SK-N-SH (cell line): Measurements from ENCODE around the gene LENG9. TPM values are rescaled to one million over a fixed set of nuclear protein-coding genes. Genes with fewer than 3 reads are reported as not detected.

ENCODE experiments used
- CTCF ChIA-PET: fragments of 300-600, 350-600 bp; formaldehyde crosslinking; extraction: SDS; loops from one replicate; lab custom pipeline; 2021; lab: Yijun Ruan, JAX
- POLR2A ChIA-PET: fragments of 350-600 bp; sonication (Branson Sonifier 250); formaldehyde crosslinking; extraction: SDS; loops from one replicate; lab custom pipeline; 2020; ENCODE audit warnings: antibody characterized with exemption, inconsistent platforms; lab: Yijun Ruan, JAX
- DNase-seq: peaks from one replicate; pipeline ENCODE4 v3.0.0; 2012
- H2AFZ ChIP-seq: fragments of 200-600 bp; sonication (generic); 2 replicates; pipeline ENCODE4 v1.8.1; 2016; ENCODE audit warnings: antibody characterized with exemption, mild to moderate bottlenecking, low read depth
- H3F3A ChIP-seq: fragments of 200-600 bp; sonication (generic); replicated peaks from 2 replicates; pipeline ENCODE3; 2016; ENCODE audit warnings: antibody characterized with exemption, mild to moderate bottlenecking; ENCODE audit not compliant: insufficient read depth
- H3K27ac ChIP-seq, 2 experiments: fragments of 200-500 bp in 1 of 2; fragments of 200-600 bp in 1 of 2; sonication (Bioruptor generic) in 1 of 2; sonication (generic), shearing (Covaris generic) in 1 of 2; 2 replicates each; pipeline versions ENCODE4 v1.5.1 to v1.6.1; 2014 to 2016; ENCODE audit warnings: low read depth in 2 of 2, inconsistent platforms in 1 of 2, low read length in 1 of 2, mild to moderate bottlenecking in 1 of 2, mixed read lengths in 1 of 2
- H3K27me3 ChIP-seq: fragments of 200-600 bp; sonication (generic), shearing (Covaris generic); 2 replicates; pipeline ENCODE4 v1.6.1; 2016; ENCODE audit warnings: mixed run types; ENCODE audit not compliant: insufficient read depth
- H3K36me3 ChIP-seq, 2 experiments: fragments of 200-500 bp in 1 of 2; fragments of 200-600 bp in 1 of 2; sonication (Bioruptor generic) in 1 of 2; sonication (generic) in 1 of 2; replicated peaks in 1 of 2; 2 replicates each; pipeline versions ENCODE3 to v1.5.1; 2014 to 2016; ENCODE audit warnings: low read length in 1 of 2, mild to moderate bottlenecking in 1 of 2; ENCODE audit not compliant: insufficient read depth in 2 of 2, control insufficient read depth in 1 of 2
- H3K4me1 ChIP-seq, 2 experiments: fragments of 200-500 bp in 1 of 2; fragments of 200-600 bp in 1 of 2; sonication (Bioruptor generic) in 1 of 2; sonication (generic), shearing (Covaris generic) in 1 of 2; 2 replicates each; pipeline versions ENCODE4 v1.5.1 to v1.6.1; 2014 to 2016; ENCODE audit warnings: low read depth in 1 of 2, low read length in 1 of 2, mixed run types in 1 of 2; ENCODE audit not compliant: insufficient read depth in 2 of 2, control insufficient read depth in 1 of 2
- H3K4me2 ChIP-seq: fragments of 200-600 bp; sonication (generic), shearing (Covaris generic); 2 replicates; pipeline ENCODE4 v1.6.1; 2017; ENCODE audit warnings: mixed run types
- H3K4me3 ChIP-seq, 2 experiments: fragments of 200-500 bp in 1 of 2; fragments of 200-600 bp in 1 of 2; sonication (Bioruptor generic) in 1 of 2; sonication (generic), shearing (Covaris generic) in 1 of 2; 2 replicates each; pipeline versions ENCODE4 v1.5.1 to v1.8.1; 2014 to 2016; ENCODE audit warnings: low read depth in 2 of 2, inconsistent platforms in 1 of 2, low read length in 1 of 2, mild to moderate bottlenecking in 1 of 2, mixed read lengths in 1 of 2, moderate library complexity in 1 of 2
- H3K79me2 ChIP-seq: fragments of 200-600 bp; sonication (generic); 2 replicates; pipeline ENCODE4 v1.8.1; 2017; ENCODE audit warnings: mild to moderate bottlenecking; ENCODE audit not compliant: insufficient read depth
- H3K9ac ChIP-seq: fragments of 200-600 bp; sonication (generic); 2 replicates; pipeline ENCODE4 v1.6.1; 2017; ENCODE audit warnings: mixed run types
- H3K9me2 ChIP-seq: fragments of 200-600 bp; sonication (generic); 2 replicates; pipeline ENCODE4 v1.6.1; 2017; ENCODE audit warnings: mixed run types
- H3K9me3 ChIP-seq: fragments of 200-600 bp; sonication (generic); 2 replicates; pipeline ENCODE4 v1.6.1; 2017; ENCODE audit warnings: mixed run types, mild to moderate bottlenecking, moderate library complexity
- H4K20me1 ChIP-seq: fragments of 200-600 bp; sonication (generic); 2 replicates; pipeline ENCODE4 v1.6.1; 2017; ENCODE audit warnings: mild to moderate bottlenecking, mixed run types; ENCODE audit not compliant: insufficient read depth
- CHD2 ChIP-seq: fragments of 150-350 bp; IDR thresholded peaks from 2 replicates; pipeline ENCODE4 v1.6.1; 2018; ENCODE audit warnings: low read length; ENCODE audit not compliant: partially characterized antibody
- ELF1 ChIP-seq: IDR thresholded peaks from 2 replicates; pipeline ENCODE4 v1.4.0; 2012
- EZH2phosphoT487 ChIP-seq: fragments of 200-600 bp; sonication (generic); IDR thresholded peaks from 2 replicates; pipeline ENCODE4 v1.6.1; 2017; ENCODE audit warnings: low read depth, mixed run types, mild to moderate bottlenecking, antibody characterized with exemption, moderate library complexity, borderline replicate concordance
- FOXJ3 ChIP-seq: sonication (generic); formaldehyde crosslinking; IDR thresholded peaks from 2 replicates; pipeline ENCODE4 v1.5.1; 2020; ENCODE audit warnings: mild to moderate bottlenecking, missing genetic modification reagents
- FOXM1 ChIP-seq: IDR thresholded peaks from 2 replicates; pipeline ENCODE4 v1.4.0; 2012; ENCODE audit warnings: low read depth, mild to moderate bottlenecking
- GATA2 ChIP-seq: sonication (generic); formaldehyde crosslinking; IDR thresholded peaks from 2 replicates; pipeline ENCODE4 v1.5.0; 2020; ENCODE audit warnings: mild to moderate bottlenecking, missing genetic modification reagents
- JUND ChIP-seq: IDR thresholded peaks from 2 replicates; pipeline ENCODE4 v1.4.0; 2012
- MXI1 ChIP-seq: IDR thresholded peaks from 2 replicates; pipeline ENCODE4 v1.6.1; 2012; ENCODE audit warnings: mild to moderate bottlenecking, low read depth, low read length, improper control_type of control experiment
- NRF1 ChIP-seq: IDR thresholded peaks from 2 replicates; pipeline ENCODE4 v1.6.1; 2012; ENCODE audit warnings: low read depth, mild to moderate bottlenecking, low read length
- POLR2AphosphoS5 ChIP-seq: IDR thresholded peaks from 2 replicates; pipeline ENCODE4 v1.6.1; 2012; ENCODE audit warnings: low read depth, low read length
- RAD21 ChIP-seq: IDR thresholded peaks from 2 replicates; pipeline ENCODE4 v1.6.1; 2012; ENCODE audit warnings: mild to moderate bottlenecking, low read length
- RFX5 ChIP-seq: IDR thresholded peaks from 2 replicates; pipeline ENCODE4 v1.6.1; 2012; ENCODE audit warnings: mild to moderate bottlenecking, improper control_type of control experiment, low read length
- SIN3A ChIP-seq: IDR thresholded peaks from 2 replicates; pipeline ENCODE4 v1.6.1; 2012; ENCODE audit warnings: low read depth, mild to moderate bottlenecking, low read length, moderate library complexity, borderline replicate concordance
- TAF1 ChIP-seq: IDR thresholded peaks from 2 replicates; pipeline ENCODE4 v1.6.1; 2012; ENCODE audit warnings: low read depth, mild to moderate bottlenecking, low read length, moderate library complexity, borderline replicate concordance
- TEAD4 ChIP-seq: IDR thresholded peaks from 2 replicates; pipeline ENCODE4 v1.4.0; 2012; ENCODE audit warnings: mild to moderate bottlenecking, borderline replicate concordance; ENCODE audit not compliant: insufficient read depth
- YY1 ChIP-seq: IDR thresholded peaks from 2 replicates; pipeline ENCODE4 v1.4.0; 2012; ENCODE audit warnings: low read depth, mild to moderate bottlenecking
- WGBS: methylation state at CpG from one replicate; pipeline ENCODE4 v1.1.6; 2017; ENCODE audit warnings: low lambda C conversion rate; 5-methylcytosine and 5-hydroxymethylcytosine counted together
- polyA plus RNA-seq, 3 experiments: library from polyadenylated mRNA; depleted of rRNA; stranded (reverse); fragments of >200 nt; gene quantifications; 2 replicates each; pipeline ENCODE4 v1.2.3, GENCODE V29; 2012
- TF ChIP-seq, protein P1 (sequence below): IDR thresholded peaks from 2 replicates; pipeline ENCODE4 v1.4.0; 2012; ENCODE audit warnings: low read depth, borderline replicate concordance
- TF ChIP-seq, protein P2 (sequence below): IDR thresholded peaks from 2 replicates; pipeline ENCODE4 v1.4.0; 2012; ENCODE audit warnings: low read depth
- TF ChIP-seq, protein P3 (sequence below): IDR thresholded peaks from 2 replicates; pipeline ENCODE4 v1.6.1; 2012; ENCODE audit warnings: mild to moderate bottlenecking, low read depth, low read length, moderate library complexity

LENG9 gene
- polyA plus RNA-seq, 1 of the 3 experiments (the other 2 are of a cell fraction), result 0.20 TPM

DNA sequence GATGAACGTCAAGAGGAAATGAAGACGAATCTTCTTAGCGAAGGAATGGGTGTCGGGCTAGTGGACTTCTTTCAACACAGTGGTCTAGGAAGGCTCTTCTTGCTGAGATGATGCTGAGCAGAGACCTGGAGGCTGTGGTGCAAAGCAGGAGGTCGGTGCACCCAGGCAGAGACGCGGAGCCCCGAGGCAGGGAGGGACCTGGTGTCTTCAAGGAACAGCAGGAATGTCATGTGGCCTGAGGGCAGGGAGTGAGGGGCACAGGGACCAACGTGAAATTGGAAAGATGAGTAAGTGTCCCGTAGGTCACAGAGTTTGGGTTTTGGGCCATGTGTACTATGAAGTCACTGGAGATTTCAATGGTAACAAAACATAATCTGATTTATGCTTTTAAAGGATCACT is 20.9 kb upstream of the LENG9 start:
- H3K9me3 ChIP-seq, result no peaks in the 10 kb centered on the region
- no peaks in the 10 kb centered on the region for H3K9me2 ChIP-seq
- H3K79me2 ChIP-seq, result no peaks in the 10 kb centered on the region
- no peaks in the 10 kb centered on the region for H3K36me3 ChIP-seq
- H3K4me3 ChIP-seq, result no peak overlapping the region
- H3K9ac ChIP-seq, result no peak overlapping the region
- H3K4me2 ChIP-seq, result no peak overlapping the region
- ChIA-PET POLR2A (no interaction called here), CTCF (no interaction called here)
- 11% methylated on average over 10 of the region's 10 CpGs for WGBS
- no peak for DNase-seq
- H3F3A ChIP-seq, result peaks cover 5% of the 10 kb centered on the region
- H3K4me1 ChIP-seq, result no peaks in the 10 kb centered on the region
- H3K27ac ChIP-seq, result no peak overlapping the region
- no peak overlapping the region for H2AFZ ChIP-seq
- no peaks in the 10 kb centered on the region for H4K20me1 ChIP-seq
- H3K27me3 ChIP-seq, result peaks cover 55% of the 10 kb centered on the region
- TF ChIP-seq, protein P1, sequence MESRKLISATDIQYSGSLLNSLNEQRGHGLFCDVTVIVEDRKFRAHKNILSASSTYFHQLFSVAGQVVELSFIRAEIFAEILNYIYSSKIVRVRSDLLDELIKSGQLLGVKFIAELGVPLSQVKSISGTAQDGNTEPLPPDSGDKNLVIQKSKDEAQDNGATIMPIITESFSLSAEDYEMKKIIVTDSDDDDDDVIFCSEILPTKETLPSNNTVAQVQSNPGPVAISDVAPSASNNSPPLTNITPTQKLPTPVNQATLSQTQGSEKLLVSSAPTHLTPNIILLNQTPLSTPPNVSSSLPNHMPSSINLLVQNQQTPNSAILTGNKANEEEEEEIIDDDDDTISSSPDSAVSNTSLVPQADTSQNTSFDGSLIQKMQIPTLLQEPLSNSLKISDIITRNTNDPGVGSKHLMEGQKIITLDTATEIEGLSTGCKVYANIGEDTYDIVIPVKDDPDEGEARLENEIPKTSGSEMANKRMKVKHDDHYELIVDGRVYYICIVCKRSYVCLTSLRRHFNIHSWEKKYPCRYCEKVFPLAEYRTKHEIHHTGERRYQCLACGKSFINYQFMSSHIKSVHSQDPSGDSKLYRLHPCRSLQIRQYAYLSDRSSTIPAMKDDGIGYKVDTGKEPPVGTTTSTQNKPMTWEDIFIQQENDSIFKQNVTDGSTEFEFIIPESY, result no peak
- TF ChIP-seq POLR2AphosphoS5 (no peak), CHD2 (no peak), GATA2 (CRISPR knock-in tag) (no peak), SIN3A (no peak), YY1 (no peak)
- TF ChIP-seq, protein P2, sequence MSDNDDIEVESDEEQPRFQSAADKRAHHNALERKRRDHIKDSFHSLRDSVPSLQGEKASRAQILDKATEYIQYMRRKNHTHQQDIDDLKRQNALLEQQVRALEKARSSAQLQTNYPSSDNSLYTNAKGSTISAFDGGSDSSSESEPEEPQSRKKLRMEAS, result no peak

GRCh38 chr19:54482889-54483288 is 19.3 kb upstream of the LENG9 start:
- H3K27me3 ChIP-seq, result peaks cover 51% of the 10 kb centered on the region
- DNase-seq, result no peak
- H3K9me2 ChIP-seq, result no peaks in the 10 kb centered on the region
- peaks cover 5% of the 10 kb centered on the region for H3F3A ChIP-seq
- H3K27ac ChIP-seq, result no peak overlapping the region
- CTCF ChIA-PET, result interaction anchor here (2.7 to 3.0 kb wide), 2 partner anchors 13 to 27 kb away, joined by 7 to 13 read pairs; no protein-coding TSS in a partner anchor
- no peaks in the 10 kb centered on the region for H3K9me3 ChIP-seq
- H3K79me2 ChIP-seq, result no peaks in the 10 kb centered on the region
- no peaks in the 10 kb centered on the region for H3K4me1 ChIP-seq
- no peak overlapping the region for H2AFZ ChIP-seq
- no peaks in the 10 kb centered on the region for H3K36me3 ChIP-seq
- no peak overlapping the region for H3K4me2 ChIP-seq
- no peak overlapping the region for H3K9ac ChIP-seq
- H4K20me1 ChIP-seq, result no peaks in the 10 kb centered on the region
- 44% methylated on average over 3 of the region's 3 CpGs for WGBS
- POLR2A ChIA-PET, result no interaction called here
- H3K4me3 ChIP-seq, result no peak overlapping the region
- TF ChIP-seq TEAD4, result no peak
- TF ChIP-seq, protein P3, sequence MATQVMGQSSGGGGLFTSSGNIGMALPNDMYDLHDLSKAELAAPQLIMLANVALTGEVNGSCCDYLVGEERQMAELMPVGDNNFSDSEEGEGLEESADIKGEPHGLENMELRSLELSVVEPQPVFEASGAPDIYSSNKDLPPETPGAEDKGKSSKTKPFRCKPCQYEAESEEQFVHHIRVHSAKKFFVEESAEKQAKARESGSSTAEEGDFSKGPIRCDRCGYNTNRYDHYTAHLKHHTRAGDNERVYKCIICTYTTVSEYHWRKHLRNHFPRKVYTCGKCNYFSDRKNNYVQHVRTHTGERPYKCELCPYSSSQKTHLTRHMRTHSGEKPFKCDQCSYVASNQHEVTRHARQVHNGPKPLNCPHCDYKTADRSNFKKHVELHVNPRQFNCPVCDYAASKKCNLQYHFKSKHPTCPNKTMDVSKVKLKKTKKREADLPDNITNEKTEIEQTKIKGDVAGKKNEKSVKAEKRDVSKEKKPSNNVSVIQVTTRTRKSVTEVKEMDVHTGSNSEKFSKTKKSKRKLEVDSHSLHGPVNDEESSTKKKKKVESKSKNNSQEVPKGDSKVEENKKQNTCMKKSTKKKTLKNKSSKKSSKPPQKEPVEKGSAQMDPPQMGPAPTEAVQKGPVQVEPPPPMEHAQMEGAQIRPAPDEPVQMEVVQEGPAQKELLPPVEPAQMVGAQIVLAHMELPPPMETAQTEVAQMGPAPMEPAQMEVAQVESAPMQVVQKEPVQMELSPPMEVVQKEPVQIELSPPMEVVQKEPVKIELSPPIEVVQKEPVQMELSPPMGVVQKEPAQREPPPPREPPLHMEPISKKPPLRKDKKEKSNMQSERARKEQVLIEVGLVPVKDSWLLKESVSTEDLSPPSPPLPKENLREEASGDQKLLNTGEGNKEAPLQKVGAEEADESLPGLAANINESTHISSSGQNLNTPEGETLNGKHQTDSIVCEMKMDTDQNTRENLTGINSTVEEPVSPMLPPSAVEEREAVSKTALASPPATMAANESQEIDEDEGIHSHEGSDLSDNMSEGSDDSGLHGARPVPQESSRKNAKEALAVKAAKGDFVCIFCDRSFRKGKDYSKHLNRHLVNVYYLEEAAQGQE, result no peak
- no peak for TF ChIP-seq CHD2
- no peak for TF ChIP-seq EZH2phosphoT487
- TF ChIP-seq FOXJ3 (CRISPR knock-in tag), result no peak
- TF ChIP-seq ELF1, result no peak
- TF ChIP-seq NRF1, result no peak
- no peak for TF ChIP-seq TAF1
- TF ChIP-seq RAD21, result no peak
- no peak for TF ChIP-seq JUND
- no peak for TF ChIP-seq FOXM1
- no peak for TF ChIP-seq MXI1
- TF ChIP-seq, protein P1, result no peak
- no peak for TF ChIP-seq RFX5
- TF ChIP-seq GATA2 (CRISPR knock-in tag), result no peak
